Esophagus muscularis mucosa (tissue), 4 donors: Measurements from ENCODE around the gene ASB18.
A peak's percentile ranks its signal among the peaks of the same experiment; 100 is the strongest.

Experiments used
- EP300 ChIP-seq: sonication (generic); formaldehyde crosslinking; IDR thresholded peaks from one replicate; pipeline ENCODE4 v1.6.1; 2017; ENCODE audit warnings: antibody characterized with exemption
- POLR2A ChIP-seq: fragments of 450-650 bp; IDR thresholded peaks from one replicate; pipeline ENCODE4 v1.6.1; 2017; ENCODE audit warnings: antibody characterized with exemption, moderate library complexity, mild to moderate bottlenecking, low read depth
- POLR2AphosphoS5 ChIP-seq, 2 donors: sonication (generic); formaldehyde crosslinking; IDR thresholded peaks; one replicate each; pipeline ENCODE4 v1.6.1; 2017; ENCODE audit warnings: antibody characterized with exemption in 2 of 2
- TF ChIP-seq, protein P1 (sequence below), 3 experiments: fragments of 200-600 bp in 2 of 3; fragments of 450-650 bp in 1 of 3; sonication (generic) in 2 of 3; IDR thresholded peaks; one replicate each; pipeline ENCODE4 v1.5.1; 2017 to 2019; ENCODE audit warnings: antibody characterized with exemption in 3 of 3, mild to moderate bottlenecking in 2 of 3, moderate library complexity in 1 of 3

DNA sequence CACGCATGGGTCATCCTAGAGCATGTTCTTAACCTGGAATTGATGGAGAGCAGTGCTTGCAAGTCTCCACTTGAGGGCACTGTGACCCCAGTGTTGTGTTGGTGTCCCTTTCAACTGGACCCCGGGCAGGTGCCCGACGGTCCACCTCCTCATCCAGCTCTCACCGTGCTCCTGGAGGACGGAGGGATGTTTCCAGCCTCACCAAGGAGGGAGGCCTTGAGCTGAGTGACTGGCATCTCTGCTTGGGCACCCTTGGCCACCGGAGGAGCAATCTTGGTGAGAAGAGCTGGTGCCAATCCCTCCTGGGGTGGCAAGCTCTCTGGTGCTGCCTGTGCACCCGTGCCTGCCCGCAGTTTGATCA lies 45.4 kb upstream of the ASB18 start:
- TF ChIP-seq POLR2AphosphoS5 (IDR thresholded peaks at IDR 0.05) (no peak), EP300 (no peak), POLR2A (no peak)
- TF ChIP-seq, protein P1, sequence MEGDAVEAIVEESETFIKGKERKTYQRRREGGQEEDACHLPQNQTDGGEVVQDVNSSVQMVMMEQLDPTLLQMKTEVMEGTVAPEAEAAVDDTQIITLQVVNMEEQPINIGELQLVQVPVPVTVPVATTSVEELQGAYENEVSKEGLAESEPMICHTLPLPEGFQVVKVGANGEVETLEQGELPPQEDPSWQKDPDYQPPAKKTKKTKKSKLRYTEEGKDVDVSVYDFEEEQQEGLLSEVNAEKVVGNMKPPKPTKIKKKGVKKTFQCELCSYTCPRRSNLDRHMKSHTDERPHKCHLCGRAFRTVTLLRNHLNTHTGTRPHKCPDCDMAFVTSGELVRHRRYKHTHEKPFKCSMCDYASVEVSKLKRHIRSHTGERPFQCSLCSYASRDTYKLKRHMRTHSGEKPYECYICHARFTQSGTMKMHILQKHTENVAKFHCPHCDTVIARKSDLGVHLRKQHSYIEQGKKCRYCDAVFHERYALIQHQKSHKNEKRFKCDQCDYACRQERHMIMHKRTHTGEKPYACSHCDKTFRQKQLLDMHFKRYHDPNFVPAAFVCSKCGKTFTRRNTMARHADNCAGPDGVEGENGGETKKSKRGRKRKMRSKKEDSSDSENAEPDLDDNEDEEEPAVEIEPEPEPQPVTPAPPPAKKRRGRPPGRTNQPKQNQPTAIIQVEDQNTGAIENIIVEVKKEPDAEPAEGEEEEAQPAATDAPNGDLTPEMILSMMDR (IDR thresholded peaks at IDR 0.05) = peak in 2 of 3 experiments; percentile 20 to 39
